NCI-H1694 (cell line): ENCODE data around the gene ZFY.
"Not testable (repeated sequence)": the region's sequence is repeated elsewhere in the genome, so short reads cannot be mapped to it uniquely, and the experiment has no call there.

Source experiments
- DNase-seq: peaks from one replicate; lab custom pipeline; 2025; lab: John Stamatoyannopoulos, UW

ZFY gene

GRCh38 chrY:2973110-2973751, 38.0 kb downstream of the ZFY start:
- DNase-seq, result no peak

GRCh38 chrY:2979283-2979682, 44.1 kb downstream of the ZFY start:
- no peak for DNase-seq

GRCh38 chrY:2984491-2984890, 49.3 kb downstream of the ZFY start:
- DNase-seq, result no peak

GRCh38 chrY:2987178-2987577, 52.0 kb downstream of the ZFY start:
- DNase-seq, result not testable (repeated sequence)

GRCh38 chrY:2997369-2997768, 62.2 kb downstream of the ZFY start:
- not testable (repeated sequence) for DNase-seq

- no peak for DNase-seq
Measured at GRCh38 chrY:3002190-3002589, 67.0 kb downstream of the ZFY start.

GRCh38 chrY:3002680-3003515, 67.7 kb downstream of the ZFY start:
- no peak for DNase-seq

- DNase-seq, result no peak
Measured at GRCh38 chrY:3003516-3003830, 68.3 kb downstream of the ZFY start.

GRCh38 chrY:3003846-3004245, 68.7 kb downstream of the ZFY start:
- no peak for DNase-seq

- DNase-seq, result not testable (repeated sequence)
Measured at GRCh38 chrY:3006031-3006430, 70.8 kb downstream of the ZFY start.

GRCh38 chrY:3007967-3008366, 72.8 kb downstream of the ZFY start:
- no peak for DNase-seq

GRCh38 chrY:3012226-3012625, 77.0 kb downstream of the ZFY start:
- no peak for DNase-seq

- DNase-seq, result no peak
Measured at GRCh38 chrY:3016594-3016993, 81.4 kb downstream of the ZFY start.

- DNase-seq, result no peak
Measured at GRCh38 chrY:3018546-3018945, 83.4 kb downstream of the ZFY start.

GRCh38 chrY:3019584-3019983, 84.4 kb downstream of the ZFY start:
- no peak for DNase-seq

- DNase-seq, result no peak
Measured at GRCh38 chrY:3021176-3021575, 86.0 kb downstream of the ZFY start.

GRCh38 chrY:3023606-3024005, 88.4 kb downstream of the ZFY start:
- no peak for DNase-seq

- no peak for DNase-seq
Measured at GRCh38 chrY:3025357-3025756, 90.2 kb downstream of the ZFY start.
